ENCODE data around the gene TNNC1. TPM values are rescaled to one million over a fixed set of nuclear protein-coding genes. Genes with fewer than 3 reads are reported as not detected.

The TNNC1 gene
- total RNA-seq, 4 donors from 2014 or later = 1.2 to 7.1 (median 4.0) TPM; not detected in 1

GRCh38 chr3:52452570-52453221 lies 1.1 kb downstream of the TNNC1 start:
- TF ChIP-seq POLR2A (IDR thresholded peaks at IDR 0.05; ENCODE audit: low read depth) (no peak), POLR2AphosphoS5 (IDR thresholded peaks at IDR 0.05) (no peak), EP300 (IDR thresholded peaks at IDR 0.05) (no peak), CTCF (IDR thresholded peaks at IDR 0.05) (no peak)
- Histone ChIP-seq H3K4me1 (peaks cover 31 to 45% (median 40%) of the 10 kb centered on the region in 4 donors), H3K9me3 (no peaks in the 10 kb centered on the region), H3K27ac (replicated peaks in 1 of 4) (no peak overlapping the region), H3K4me3 (no peak overlapping the region), H3K27me3 (no peaks in the 10 kb centered on the region), H3K36me3 (peaks cover 0 to 25% (median 6%) of the 10 kb centered on the region in 4 donors)
- intact Hi-C loops (cut with DNase I) = no loop called here
- DNase-seq (ENCODE audit: extremely low spot score) = no peak
- 80% methylated on average over 8 of the region's 11 CpGs for WGBS

GRCh38 chr3:52452126-52452525 lies 1.7 kb downstream of the TNNC1 start:
- 100% methylated on average over 4 of the region's 6 CpGs for WGBS
- Histone ChIP-seq H3K4me3 (no peak overlapping the region), H3K27ac (replicated peaks in 1 of 4) (no peak overlapping the region)

GRCh38 chr3:52451237-52452083 lies 2.4 kb downstream of the TNNC1 start:
- H3K4me1 ChIP-seq = peaks cover 25 to 42% (median 34%) of the 10 kb centered on the region in 4 donors
- H3K27ac ChIP-seq (replicated peaks in 1 of 4) = no peak overlapping the region
- 77% methylated on average over 20 of the region's 24 CpGs for WGBS
- no peak for DNase-seq (ENCODE audit: extremely low spot score)
- peaks cover 0 to 24% (median 0%) of the 10 kb centered on the region in 4 donors for H3K36me3 ChIP-seq
- no peaks in the 10 kb centered on the region for H3K27me3 ChIP-seq
- intact Hi-C loops (cut with DNase I) = no loop called here
- H3K9me3 ChIP-seq = no peaks in the 10 kb centered on the region
- TF ChIP-seq POLR2AphosphoS5 (IDR thresholded peaks at IDR 0.05) (no peak), POLR2A (IDR thresholded peaks at IDR 0.05; ENCODE audit: low read depth) (no peak), CTCF (IDR thresholded peaks at IDR 0.05) (no peak), EP300 (IDR thresholded peaks at IDR 0.05) (no peak)
- no peak overlapping the region for H3K4me3 ChIP-seq

More at GRCh38 chr3:52452126-52452525, 1.7 kb downstream of the TNNC1 start:
- intact Hi-C loops (cut with DNase I) = no loop called here
- Histone ChIP-seq H3K9me3 (no peaks in the 10 kb centered on the region), H3K36me3 (peaks cover 0 to 24% (median under 1%) of the 10 kb centered on the region in 4 donors), H3K27me3 (no peaks in the 10 kb centered on the region), H3K4me1 (peaks cover 26 to 42% (median 35%) of the 10 kb centered on the region in 4 donors)
- TF ChIP-seq CTCF (IDR thresholded peaks at IDR 0.05) (no peak), EP300 (IDR thresholded peaks at IDR 0.05) (no peak), POLR2A (IDR thresholded peaks at IDR 0.05; ENCODE audit: low read depth) (no peak), POLR2AphosphoS5 (IDR thresholded peaks at IDR 0.05) (no peak)
- no peak for DNase-seq (ENCODE audit: extremely low spot score)

GRCh38 chr3:52450489-52451236 lies 3.2 kb downstream of the TNNC1 start:
- intact Hi-C loops (cut with DNase I) = no loop called here

More at GRCh38 chr3:52450489-52451236, 3.2 kb downstream of the TNNC1 start:
- TF ChIP-seq POLR2A (IDR thresholded peaks at IDR 0.05; ENCODE audit: low read depth) = no peak
- no peak for DNase-seq (ENCODE audit: extremely low spot score)
- Histone ChIP-seq H3K27ac (replicated peaks in 1 of 4) (peak overlapping the region in 1 of 4 donors; percentile 27), H3K4me1 (peaks cover 25 to 40% (median 30%) of the 10 kb centered on the region in 4 donors), H3K27me3 (no peaks in the 10 kb centered on the region), H3K36me3 (peaks cover 0 to 24% (median 0%) of the 10 kb centered on the region in 4 donors), H3K9me3 (no peaks in the 10 kb centered on the region), H3K4me3 (no peak overlapping the region)
- WGBS = 86% methylated on average over 5 of the region's 11 CpGs
